ENCODE results near the gene FRG1. TPM values are rescaled to one million over a fixed set of nuclear protein-coding genes. Genes with fewer than 3 reads are reported as not detected.

The FRG1 gene
- total and polyA plus RNA-seq, 2 donors (not counting 3 experiments of a cell fraction or from before 2014, with no cell fraction given): 7.5 to 36.1 TPM

Small RNA genes lying within 50 kb of the gene (small RNA-seq; reads per million reads assigned to genes)
- gene MLLT10P2 (ENCODE audit: insufficient read depth, insufficient read length, low read depth, low replicate concordance): not detected

Other genes with a start within 250 kb of the FRG1 start
- gene FRG2, start 86.4 kb downstream of the FRG1 start, total RNA-seq: not detected in 2 replicates
- not detected in 2 replicates for gene FRG2, start 86.4 kb downstream of the FRG1 start, polyA plus RNA-seq
- not detected in 2 replicates for gene DBET, start 123.6 kb downstream of the FRG1 start, total RNA-seq
- gene DBET, start 123.6 kb downstream of the FRG1 start, polyA plus RNA-seq: not detected in 2 replicates
- not detected in 2 replicates for gene DUX4, start 232.9 kb downstream of the FRG1 start, total RNA-seq
- gene DUX4, start 232.9 kb downstream of the FRG1 start, polyA plus RNA-seq: not detected in 2 replicates

All from endothelial cell of umbilical vein (primary cell).